ENCODE measurements around the gene TRA2B.
A peak's percentile ranks its signal among the peaks of the same experiment; 100 is the strongest.

Gene TRA2B

DNA sequence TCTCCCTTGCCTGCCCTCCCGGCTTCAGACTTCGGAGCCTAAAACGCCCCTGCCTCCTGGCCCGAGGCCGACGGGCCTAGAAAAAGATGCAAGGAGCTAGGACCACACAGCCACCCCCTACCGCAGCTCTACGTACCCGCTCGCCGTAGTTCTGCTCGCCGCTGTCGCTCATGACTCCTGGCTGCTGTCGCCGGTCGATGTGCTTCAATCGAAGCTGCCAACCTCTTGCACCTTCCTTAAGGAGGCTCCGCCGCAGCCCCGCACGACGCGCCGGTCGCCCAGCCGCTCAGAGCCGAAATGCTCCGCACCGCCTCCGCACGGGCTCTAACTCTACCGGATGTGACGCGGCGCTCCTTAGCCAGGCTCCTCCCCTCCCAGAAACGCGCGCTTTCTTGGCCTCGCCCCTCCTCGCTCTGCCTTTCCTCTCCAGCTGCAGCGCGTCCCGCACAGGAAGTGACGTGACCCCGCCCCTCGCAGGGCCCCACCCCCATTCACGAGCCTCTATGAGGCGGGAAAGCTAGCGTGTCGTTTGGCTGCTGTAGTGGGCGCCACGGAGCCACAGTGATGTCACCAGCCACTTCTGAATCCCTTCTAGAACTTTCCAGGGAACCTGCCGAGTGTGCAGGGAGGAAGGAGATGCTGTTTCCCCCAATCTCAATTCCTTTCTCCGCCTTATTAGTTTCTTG, at the start of gene TRA2B:
Gene TRA2B, minus strand, starts transcription at position 326 of the 686 bp plus-strand sequence. Its CDS starts 154 bp downstream, at position 172.
- peak; percentile 98 for DNase-seq (ENCODE audit: low spot score)

DNA sequence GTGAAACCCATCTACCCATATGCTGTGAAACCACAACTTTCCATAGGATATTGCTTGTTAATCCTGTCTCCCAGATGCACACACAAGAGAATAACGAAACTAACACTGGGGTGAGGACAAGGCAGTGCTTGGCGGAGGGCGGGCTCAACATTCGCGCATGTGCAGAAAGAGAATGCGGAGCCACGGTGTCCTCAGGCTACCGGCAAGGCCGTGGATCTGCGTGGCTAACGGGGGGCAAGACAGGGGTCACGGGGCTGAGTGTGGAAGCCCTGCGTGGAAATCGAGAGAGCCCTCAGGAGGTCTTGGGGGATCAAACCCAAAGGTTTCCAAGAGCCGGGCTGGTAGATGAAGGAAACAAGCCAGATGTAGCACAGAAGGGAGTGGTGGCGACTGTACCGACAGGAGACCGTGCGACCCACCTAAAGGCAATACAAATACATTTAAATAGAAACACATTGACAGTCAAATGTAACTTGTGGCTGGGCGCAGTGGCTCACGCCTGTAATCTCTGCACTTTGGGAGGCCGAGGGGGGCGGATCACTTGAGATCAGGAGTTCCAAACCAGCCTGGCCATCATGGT, 48.5 kb upstream of the TRA2B start:
- DNase-seq (ENCODE audit: low spot score): no peak

DNA sequence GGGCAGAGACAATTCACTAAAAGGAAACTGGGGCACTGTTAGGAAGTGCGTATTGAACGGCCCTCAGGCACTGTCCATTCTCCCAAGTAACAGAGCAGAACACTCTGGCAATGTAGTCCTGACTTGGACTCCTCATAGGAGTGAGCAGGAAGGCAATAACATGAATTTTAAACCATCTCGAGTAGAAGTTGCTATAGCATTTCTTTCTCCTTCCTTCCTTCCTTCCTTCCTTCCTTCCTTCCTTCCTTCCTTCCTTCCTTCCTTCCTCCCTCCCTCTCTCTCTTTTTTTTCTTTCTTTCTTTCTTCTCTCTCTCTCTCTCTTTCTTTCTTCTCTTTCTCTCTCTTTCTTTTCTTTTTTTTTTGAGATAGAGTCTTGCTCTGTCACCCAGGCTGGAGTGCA, 46.4 kb upstream of the TRA2B start:
- no peak for DNase-seq (ENCODE audit: low spot score)

DNA sequence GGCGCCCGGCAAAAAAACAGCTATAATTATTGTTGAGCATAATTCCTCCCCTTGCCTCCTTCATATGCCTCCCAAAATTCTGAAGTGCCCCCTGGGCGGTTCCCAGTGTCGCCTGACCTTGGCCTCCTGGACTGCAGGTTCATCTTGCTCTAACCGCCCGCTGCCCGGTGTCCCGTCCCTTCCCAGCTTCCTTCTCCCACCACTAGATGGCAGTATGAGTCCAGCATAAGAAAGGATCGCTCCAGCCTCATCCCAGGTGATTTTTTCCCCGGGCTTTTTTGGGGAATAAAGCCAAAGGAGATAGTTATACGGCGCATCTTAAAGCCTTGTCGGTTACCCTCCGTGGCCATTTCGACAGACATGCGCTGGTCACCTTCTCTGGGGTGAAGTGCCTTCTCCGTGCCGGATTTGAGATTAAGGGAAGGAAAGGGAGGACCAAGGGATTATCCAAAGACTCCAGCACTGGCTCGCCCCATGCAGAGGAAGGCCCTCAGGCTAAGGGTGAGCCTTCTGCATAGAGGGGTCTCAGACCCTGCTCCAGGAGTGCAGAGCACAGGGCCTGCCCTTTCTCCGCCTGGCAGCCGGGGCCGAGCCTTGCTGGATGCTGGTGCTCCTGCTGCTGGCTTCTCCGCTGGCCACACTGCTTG, 45.8 kb upstream of the TRA2B start:
- peak; percentile 73 for DNase-seq (ENCODE audit: low spot score)

- DNase-seq (ENCODE audit: low spot score): no peak
These were observed 44.8 kb upstream of the TRA2B start for GRCh38 chr3:185982632-185983031.

DNA sequence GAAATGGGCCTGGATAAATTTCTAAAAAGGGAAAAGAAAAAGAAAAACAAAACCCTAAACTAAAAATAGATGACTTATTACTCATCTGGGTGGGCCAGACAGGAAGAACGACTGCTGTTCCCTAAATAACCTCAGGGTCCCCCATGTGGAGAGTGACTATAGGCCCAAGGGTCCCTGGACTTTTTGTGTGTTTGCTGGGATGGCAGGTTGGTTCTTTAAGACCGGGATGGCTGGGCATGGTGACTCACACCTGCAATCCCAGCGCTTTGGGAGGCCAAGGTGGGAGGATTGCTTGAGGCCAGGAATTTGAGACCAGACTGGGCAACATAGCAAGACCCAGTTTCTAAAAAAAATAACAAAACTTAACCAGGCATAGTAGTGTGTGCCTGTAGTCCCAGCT, 43.8 kb upstream of the TRA2B start:
- no peak for DNase-seq (ENCODE audit: low spot score)

DNA sequence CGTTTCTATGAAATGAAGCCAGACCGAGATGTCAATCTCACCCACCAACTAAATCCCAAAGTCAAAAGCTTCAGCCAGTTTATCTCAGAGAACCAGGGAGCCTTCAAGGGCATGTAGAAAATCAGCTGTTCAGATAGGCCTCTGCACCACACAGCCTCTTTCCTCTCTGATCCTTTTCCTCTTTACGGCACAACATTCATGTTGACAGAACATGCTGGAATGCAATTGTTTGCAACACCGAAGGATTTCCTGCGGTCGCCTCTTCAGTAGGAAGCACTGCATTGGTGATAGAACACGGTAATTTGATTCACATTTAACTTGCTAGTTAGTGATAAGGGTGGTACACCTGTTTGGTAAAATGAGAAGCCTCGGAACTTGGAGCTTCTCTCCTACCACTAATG, 41.9 kb upstream of the TRA2B start:
- no peak for DNase-seq (ENCODE audit: low spot score)

DNA sequence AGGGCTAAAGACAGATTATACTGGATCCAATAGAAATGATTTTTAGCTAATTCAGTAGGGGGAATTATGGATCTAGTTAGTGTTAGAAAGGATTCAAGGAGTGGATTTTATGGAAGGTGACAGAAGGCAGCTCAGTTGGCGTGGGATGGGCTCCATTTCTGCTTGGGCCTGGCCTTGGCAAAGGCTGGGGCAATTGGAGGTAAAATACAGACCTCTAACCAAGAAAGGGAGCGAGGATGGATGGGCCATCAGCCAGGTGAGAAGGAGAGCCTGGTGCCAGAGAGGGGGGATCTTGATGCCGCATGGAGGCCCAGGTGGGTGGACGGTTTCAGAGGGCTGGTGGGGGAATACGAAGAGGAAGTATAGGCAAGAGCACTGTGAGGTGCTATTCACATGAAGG, 40.7 kb upstream of the TRA2B start:
- no peak for DNase-seq (ENCODE audit: low spot score)

DNA sequence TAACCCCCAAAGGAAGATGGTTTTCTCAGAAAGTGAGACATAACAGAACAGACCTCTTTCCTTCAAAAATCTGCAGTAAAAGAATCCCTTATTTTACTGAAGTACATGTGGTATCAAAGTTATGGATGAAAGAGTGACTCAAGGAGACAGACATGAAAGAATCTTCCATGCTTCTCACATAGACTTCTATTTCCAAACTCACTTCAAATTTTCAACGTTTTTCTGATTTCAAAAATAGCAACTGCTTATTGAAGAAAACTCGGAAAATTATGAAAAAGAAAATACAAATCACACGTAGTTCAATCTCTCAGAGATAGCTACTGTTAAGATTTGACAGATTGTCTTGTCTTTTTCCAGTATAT, 39.8 kb upstream of the TRA2B start:
- no peak for DNase-seq (ENCODE audit: low spot score)

- peak; percentile 66 for DNase-seq (ENCODE audit: low spot score)
These were observed 39.3 kb upstream of the TRA2B start for GRCh38 chr3:185976977-185977678.

- DNase-seq (ENCODE audit: low spot score): no peak
These were observed 38.3 kb upstream of the TRA2B start for GRCh38 chr3:185976100-185976499.

DNA sequence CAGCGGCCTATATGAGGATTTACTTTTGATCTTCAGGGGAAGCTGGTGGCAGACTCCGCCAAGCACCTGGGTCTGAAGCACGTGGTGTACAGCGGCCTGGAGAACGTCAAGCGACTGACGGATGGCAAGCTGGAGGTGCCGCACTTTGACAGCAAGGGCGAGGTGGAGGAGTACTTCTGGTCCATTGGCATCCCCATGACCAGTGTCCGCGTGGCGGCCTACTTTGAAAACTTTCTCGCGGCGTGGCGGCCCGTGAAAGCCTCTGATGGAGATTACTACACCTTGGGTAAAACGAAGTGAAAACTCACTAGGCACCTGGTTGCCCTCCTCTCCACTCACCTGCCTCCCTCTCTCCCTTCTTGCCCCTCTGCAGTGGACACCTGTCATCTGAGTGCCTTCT, 33.8 kb upstream of the TRA2B start:
- DNase-seq (ENCODE audit: low spot score): no peak

DNA sequence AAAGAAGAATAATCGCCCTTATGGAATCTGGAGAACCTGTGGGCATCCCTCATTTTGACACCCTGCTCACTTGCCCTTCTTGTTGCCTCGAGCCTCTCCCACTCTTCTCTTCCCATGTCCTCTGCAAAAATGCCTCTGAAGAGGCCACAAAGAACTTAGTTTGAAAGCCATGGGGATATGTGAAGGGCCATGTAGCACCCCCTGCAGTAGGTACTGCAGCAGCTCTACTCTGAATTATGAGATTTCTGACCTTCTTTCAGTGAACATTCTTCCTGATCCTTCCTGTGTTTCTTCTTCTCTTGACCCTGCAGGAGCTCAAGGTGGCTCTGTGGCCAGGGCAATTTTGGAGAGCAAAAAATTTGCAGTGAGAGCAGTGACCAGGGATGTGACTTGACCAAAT, 30.4 kb upstream of the TRA2B start:
- no peak for DNase-seq (ENCODE audit: low spot score)

DNA sequence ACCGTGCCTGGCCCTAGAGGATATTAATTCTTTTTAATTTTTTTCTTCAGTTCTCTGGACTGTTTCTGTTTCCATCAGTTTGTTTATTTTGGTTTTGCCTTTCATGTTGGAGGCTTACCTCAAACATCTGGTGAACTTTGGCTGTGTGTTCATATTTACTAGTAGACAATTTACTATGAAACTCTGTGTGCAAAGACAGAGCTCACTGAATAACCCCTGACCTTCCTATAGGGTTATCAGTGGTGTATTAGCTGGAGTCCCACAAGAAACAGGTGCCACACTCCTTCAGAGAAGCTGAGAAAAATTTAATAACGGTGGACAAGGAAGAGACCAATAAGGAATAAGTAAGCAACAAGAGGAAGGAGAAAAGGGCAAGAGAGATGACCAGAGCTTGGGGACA, 28.8 kb upstream of the TRA2B start:
- DNase-seq (ENCODE audit: low spot score): no peak

- no peak for DNase-seq (ENCODE audit: low spot score)
These were observed 27.7 kb upstream of the TRA2B start for GRCh38 chr3:185965496-185965895.

- DNase-seq (ENCODE audit: low spot score): no peak
These were observed 23.9 kb upstream of the TRA2B start for GRCh38 chr3:185961675-185962232.

GRCh38 chr3:185960522-185961288, 22.9 kb upstream of the TRA2B start:
- no peak for DNase-seq (ENCODE audit: low spot score)

- DNase-seq (ENCODE audit: low spot score): peak; percentile 37
These were observed 22.1 kb upstream of the TRA2B start for GRCh38 chr3:185959609-185960521.

GRCh38 chr3:185958626-185959025, 20.8 kb upstream of the TRA2B start:
- no peak for DNase-seq (ENCODE audit: low spot score)

- DNase-seq (ENCODE audit: low spot score): no peak
These were observed 18.4 kb upstream of the TRA2B start for GRCh38 chr3:185956244-185956643.

GRCh38 chr3:185954366-185954723, 16.5 kb upstream of the TRA2B start:
- DNase-seq (ENCODE audit: low spot score): no peak
